AML-193 (cell line): Measurements from ENCODE around the gene CHD1L.
"Not testable (repeated sequence)": the region's sequence is repeated elsewhere in the genome, so short reads cannot be mapped to it uniquely, and the experiment has no call there.

ENCODE experiments used
- DNase-seq, 2 experiments: peaks; one replicate each; lab custom pipeline; 2025; lab: John Stamatoyannopoulos, UW

Gene CHD1L

DNA sequence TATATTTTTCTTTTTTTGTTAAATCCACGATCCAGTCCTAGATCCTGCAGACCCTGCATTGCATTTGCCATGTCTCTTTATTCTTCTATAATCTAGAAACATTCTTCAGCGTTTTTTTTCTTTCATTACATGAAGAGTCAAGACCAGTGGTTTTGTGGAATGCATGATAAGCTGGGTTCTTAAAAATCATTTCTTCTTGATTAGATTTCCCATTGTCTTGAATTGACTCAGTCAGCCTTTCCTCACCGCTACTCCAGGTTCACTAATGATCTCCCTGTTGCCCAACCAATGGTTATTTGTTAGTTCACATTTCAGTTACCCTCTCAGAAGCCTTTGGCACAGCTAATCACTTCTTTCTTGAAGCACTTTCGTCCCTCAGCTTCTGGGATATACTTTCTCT is 25.2 kb downstream of the CHD1L start:
- DNase-seq = no peak

DNA sequence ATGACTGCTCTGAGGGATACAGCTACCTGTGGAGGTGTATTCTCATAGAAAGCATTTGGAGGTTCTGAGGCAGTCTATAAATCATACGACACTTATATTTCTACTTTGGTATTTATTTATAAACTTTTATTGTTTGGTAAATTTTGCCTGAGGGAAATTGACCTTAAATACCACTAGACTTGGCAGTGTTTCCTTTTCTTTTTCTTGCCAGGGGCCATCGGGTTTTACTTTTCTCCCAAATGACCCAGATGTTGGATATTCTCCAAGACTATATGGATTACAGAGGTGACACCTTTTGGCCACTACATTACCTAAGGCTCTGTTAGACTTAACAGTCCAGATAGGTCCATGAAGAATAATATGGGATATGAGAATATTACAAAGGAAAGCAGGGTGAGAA is 28.2 kb downstream of the CHD1L start:
- no peak for DNase-seq

DNA sequence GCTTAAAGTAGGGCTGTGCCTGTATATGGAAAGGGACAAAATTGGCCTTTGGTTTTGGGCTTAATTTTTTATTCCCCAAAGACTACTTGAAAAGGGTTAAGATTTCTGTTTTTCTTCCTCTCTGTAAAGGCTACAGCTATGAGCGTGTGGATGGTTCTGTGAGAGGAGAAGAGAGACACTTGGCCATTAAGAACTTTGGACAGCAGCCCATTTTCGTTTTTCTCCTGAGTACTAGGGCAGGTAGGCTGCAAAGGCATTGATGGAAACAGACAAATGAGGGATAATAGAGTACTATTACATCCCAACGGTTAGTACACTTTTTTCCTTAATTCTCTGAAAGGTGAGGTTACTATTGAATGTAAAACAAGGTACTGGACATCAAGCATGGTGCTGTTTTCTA is 29.6 kb downstream of the CHD1L start:
- no peak for DNase-seq

DNA sequence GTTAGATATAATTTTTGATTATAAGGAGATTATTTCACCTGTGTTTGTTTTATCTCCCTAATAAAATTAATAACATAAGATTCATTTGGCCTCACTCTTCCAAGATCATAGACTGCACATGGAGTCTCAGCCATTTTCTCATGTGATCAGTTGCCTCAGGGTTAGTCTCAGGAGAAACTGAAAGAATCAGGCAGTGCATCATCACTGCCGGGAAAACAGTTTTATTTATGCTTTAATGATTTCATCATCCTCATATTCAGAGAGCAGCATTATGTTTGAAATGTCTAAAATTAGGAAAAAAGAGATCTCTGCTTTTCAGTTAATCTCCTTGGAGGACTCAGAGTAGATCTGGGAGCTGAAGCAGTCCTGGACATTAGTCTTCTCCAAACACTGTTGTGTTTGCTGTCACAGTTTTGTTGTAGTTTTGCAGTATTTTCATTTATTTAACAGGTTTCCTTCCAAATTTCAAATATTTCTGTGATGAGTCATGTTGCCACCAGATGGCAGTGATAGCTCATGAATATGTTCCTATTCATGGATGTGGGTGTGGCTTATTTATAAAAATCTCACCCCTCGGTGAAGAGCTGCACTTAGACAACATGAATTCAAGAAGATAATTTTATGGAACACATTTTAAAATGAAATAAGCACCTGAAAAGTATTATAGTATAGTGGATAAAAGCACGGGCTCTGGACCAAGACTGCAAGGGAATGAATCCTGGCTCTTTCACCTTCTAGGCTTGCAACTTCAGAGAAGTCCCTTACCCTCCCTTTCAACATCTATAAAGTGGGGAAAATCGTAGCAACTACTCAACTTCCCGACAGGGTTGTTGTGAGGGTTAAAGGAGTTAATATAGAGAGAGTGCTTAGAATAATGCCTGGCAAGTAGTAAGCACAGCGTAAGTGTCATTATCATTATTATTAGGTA is 31.2 kb downstream of the CHD1L start:
- peak; percentile 58 to 59 for DNase-seq

DNA sequence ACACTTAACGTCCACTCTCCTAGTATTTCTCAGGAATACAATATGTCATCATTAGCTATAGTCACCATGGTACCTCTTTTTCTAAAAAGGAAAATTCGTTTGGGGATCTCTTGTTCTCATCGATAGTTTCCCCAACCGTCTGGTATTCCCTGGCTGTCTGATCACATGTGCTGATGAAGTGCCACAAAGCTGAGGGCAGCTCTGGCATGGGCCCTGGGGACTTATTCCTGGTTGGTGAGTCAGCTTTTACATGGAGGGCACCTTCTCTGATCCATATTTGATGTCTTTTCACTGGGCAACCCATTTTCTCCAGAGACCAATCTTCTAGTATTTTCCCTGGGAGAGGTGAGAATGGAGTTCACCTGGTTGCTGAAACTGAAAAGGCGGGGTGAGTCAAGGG is 39.5 kb downstream of the CHD1L start:
- DNase-seq = no peak

DNA sequence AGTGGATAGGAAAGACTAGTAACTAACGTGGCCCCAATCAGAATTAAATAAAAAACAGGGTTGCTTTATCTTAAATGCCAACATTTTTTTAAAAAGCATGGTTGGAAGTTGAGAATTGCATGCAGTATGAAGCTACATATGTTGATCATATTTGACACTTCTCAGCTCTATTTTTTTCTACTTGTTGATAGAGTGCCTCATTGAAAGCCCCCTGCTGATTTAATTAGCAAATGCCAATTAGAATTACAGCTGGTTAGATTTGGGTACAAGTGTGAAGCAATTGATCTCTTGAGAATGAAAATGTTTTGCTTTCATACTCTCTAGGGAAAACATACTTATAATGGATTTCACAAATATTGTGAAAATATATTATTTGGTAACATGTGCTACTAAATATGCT is 40.5 kb downstream of the CHD1L start:
- no peak for DNase-seq

DNA sequence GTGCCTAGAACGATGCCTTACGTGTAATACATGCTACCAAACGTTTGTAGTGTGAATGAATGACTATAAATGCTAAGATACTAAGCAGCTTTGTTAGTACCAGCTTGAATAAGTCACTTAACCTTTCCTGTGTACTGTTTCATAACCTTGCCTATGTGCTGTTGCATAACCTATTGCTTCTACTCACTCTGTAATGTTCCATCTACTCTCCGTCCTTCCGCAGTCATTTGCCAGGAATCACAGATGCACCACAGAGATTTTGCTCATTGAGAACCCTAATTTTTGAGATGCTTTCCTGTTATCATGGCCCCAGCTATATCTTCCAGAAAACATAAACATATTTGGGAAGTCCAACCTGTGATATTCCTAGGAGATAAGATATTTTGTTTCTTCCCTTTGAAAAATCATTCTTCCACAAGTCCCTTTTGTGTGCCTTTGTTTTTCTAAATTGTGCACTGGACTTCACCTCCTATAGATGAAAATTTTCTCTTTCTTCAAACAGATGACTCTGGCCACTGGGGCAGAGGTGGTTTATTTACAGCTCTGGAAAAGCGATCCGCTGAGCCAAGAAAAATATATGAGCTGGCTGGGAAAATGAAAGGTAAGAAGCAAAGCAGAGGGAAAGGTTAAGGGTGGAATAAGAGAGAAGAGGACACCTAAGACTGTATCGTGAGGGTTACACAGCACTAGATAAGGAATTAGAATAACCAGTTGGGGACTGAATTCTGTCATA is 44.8 kb downstream of the CHD1L start:
- no peak for DNase-seq

DNA sequence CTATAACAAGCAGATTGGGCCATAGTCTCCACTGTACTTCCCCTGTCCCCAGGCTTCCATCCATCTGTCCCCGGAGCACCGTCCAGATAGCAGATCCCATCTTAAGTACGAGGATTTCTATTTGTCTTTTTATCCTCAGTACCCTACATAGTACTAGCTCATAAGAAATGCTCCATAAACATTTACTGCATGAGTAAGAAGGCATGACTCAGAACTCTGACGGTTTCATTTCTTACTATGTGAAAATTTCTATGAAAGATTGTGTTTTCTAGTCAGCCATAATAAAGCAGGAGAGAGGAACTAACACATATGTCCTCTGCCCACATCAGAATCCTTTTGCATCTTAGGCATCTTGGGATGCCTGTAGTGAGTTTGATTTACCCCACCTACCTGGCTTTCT is 49.5 kb downstream of the CHD1L start:
- no peak for DNase-seq

DNA sequence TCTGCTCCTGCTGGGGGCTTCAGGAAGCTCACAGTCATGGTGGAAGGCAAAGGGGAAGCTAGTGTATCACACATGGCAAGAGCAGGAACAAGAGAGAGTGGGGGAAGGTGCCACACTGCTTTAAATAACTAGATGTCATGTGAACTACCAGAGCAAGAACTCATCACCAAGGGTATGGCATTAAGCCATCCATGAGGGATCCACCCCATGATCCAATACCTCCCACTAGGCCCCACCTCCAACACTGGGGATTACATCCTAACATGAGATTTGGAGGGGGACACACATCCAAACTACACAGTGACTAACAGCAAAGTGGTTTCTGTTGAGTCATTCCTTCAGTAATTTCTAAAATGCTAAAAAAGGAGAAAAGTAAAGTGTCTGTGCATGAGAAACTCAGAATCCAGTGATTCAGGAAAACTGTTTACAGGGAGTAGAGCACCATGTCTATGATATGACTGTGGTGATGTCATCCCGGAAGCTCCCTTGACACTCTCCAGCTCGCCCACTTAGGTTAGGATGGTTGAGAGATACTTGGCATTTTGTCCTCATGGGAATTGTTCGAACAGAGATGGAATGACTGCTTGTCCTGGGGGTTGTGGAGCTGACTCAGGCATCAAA is 50.3 kb downstream of the CHD1L start:
- no peak for DNase-seq

DNA sequence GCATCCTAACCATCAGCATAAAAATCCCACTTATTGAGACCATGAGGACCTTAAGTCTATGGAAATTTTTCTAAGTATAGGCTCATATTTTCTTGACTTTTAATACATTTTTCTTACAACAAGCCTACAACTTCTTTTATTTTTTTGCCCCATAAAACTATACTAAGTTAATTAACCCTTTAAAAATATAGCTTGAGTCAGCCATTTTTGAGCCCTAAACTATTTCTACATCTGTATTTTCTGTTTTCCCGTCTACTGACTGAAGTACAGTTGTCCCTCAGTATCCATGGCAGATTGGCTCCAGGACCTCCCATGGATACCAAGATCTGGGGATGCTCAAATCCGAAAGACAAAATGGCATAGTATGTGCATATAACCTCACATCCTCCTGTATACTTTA is 55.0 kb downstream of the CHD1L start:
- DNase-seq = no peak

DNA sequence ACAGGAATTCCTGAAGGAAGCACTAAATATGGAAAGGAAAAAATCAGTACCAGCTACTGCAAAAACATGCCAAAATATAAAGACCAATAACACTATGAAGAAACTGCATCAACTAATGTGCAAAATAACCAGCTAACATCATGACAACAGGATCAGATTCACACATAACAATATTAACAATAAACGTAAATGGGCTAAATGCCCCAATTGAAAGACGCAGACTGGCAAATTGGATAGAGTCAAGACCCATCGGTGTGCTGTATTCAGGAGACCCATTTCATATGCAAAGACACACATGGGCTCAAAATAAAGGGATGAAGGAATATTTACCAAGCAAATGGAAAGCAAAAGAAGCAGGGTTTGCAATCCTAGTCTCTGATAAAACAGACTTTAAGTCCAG is 63.3 kb downstream of the CHD1L start:
- DNase-seq = not testable (repeated sequence)

DNA sequence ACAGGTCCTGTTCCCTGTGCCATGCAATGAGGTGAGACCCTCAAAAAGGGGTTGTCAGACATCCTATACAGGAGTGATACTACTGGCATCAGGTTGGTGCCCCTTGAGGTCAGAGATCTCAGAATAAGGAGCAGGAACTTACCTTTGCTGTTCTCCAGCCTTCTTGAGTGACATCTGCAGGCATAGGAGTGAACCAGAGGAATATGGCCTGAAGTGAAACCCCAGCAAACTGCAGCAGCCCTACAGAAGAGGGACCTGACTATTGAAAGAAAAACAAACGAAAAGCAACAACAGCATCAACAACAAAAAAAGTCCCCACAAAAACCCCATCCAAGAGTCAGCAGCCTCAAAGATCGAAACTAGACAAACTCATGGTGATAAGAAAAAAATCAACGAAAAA is 74.5 kb downstream of the CHD1L start:
- no peak for DNase-seq

DNA sequence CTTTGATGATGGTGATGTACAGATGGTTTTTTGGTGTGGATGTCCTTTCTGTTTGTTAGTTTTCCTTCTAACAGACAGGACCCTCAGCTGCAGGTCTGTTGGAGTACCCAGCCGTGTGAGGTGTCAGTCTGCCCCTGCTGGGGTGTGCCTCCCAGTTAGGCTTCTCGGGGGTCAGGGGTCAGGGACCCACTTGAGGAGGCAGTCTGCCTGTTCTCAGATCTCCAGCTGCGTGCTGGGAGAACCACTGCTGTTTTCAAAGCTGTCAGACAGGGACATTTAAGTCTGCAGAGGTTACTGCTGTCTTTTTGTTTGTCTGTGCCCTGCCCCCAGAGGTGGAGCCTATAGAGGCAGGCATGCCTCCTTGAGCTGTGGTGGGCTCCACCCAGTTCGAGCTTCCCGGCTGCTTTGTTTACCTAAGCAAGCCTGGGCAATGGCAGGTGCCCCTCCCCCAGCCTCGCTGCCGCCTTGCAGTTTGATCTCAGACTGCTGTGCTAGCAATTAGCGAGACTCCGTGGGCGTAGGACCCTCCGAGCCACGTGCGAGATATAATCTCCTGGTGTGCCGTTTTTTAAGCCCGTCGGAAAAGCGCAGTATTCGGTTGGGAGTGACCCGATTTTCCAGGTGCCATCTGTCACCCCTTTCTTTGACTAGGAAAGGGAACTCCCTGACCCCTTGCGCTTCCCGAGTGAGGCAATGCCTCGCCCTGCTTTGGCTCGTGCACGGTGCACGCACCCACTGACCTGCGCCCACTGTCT is 84.6 kb downstream of the CHD1L start:
- not testable (repeated sequence) for DNase-seq

DNA sequence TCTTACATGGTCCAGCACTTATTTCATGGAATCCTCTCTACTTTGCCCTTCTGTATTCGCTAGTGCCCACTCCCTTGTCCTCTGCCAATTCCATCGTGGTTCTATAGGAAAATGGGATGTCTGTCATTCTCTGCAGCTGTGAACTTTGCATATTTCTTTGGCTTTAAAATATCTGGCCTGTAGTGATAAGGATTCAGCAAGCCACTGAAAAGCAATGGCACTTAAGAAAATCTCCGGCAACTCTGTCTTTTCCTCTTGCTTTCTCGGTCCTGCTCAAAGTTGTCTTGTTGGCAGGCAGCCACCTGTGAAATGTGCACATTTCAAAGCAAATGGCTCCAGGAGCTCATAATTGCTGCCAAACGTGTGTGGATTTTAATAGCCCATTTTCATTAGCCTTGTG is 91.8 kb downstream of the CHD1L start:
- no peak for DNase-seq

DNA sequence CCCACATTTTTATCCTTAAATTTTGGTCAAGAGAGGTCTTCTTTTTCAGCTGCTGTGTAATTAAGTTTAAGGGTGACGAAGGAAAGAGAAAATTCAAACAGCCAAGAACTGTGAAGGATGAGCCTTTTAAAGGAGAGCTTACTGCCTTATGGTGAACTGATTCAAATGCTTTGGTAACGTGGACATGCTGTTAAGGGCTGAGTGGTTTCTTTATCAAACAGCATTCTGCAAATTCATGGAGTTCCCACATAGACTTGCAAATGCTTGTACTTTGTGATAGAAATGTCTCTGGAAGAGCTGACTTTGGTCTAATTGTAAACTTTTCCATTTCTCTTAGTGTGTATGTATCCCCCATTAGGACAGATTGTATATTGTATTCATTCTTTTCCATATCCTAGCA is 93.8 kb downstream of the CHD1L start:
- DNase-seq = no peak

DNA sequence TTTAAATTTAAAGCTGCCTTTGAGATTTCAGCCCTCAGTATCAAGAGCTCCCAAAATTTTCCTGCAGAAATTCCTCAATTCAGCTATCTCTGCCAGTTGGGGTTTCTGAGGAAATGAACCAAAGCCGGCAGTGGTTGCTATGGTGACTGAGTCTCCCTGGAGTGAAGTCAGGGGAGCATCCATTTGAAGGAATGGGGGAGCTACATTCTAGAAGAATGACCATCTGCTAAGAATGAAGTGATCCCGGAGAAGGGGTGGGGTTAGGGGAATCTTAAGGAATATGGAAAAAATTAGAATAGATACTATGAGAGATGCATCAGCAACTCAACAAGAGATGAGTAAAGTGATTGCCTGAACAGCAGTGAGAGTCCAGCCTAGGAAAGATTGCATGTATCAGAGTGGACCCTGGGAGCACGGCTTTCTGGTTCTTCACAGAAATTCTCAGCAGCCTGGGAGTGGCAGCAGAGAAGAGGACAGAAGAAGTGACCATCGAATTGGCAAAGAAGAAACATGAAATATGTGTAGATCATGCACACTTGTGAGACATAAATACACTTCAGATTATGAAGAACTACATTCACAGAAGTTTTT is 94.7 kb downstream of the CHD1L start:
- no peak for DNase-seq

DNA sequence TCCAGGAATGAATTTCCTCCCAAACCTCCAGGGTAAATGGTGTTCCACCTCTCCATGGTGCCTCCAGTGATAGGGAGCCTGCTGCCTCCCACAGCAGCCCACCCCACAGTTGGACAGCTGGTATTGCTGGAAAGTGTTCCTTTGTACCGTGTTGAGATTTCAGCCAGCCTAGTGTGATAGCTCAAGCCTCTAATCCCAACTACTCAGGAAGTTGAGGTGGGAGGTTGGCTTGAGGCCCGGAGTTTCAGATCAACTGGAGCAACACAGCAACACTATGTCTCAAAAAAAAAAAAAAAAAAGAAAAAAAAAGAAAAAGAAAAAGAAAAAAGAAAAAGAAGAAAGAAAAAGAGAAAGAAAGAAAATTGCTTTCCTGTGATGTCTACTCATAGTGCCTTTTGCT is 96.1 kb downstream of the CHD1L start:
- DNase-seq = no peak

DNA sequence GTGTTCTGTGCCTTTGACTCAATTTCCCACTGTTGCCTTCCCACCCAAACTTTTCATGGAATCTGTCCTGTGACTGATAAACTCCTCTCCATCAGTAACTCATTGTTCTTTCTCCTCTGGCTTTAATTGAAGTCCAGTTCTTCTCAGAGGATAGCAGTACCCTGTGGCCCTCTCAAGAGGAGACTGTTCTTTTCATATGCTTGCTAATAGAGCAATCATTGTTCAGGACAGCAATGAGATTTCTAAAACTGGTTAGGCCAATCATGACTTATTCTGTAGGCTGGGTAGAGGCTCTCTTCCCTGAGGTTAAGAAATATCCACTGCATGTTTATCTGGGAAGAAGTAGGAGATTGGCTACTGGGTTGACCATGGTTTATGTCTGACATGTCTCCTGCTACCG is 98.8 kb downstream of the CHD1L start:
- DNase-seq = no peak
